ENCODE results near the gene COPS7A.

GRCh38 chr12:6703631-6704030 lies 20.2 kb upstream of the COPS7A start:
- no peak for TF ChIP-seq POLR2A (IDR thresholded peaks at IDR 0.05)
- no peak for TF ChIP-seq CTCF (IDR thresholded peaks at IDR 0.05)

All from heart left ventricle (tissue), 13 donors.